ENCODE measurements around the gene SPRR4.
"Not testable (repeated sequence)": the region's sequence is repeated elsewhere in the genome, so short reads cannot be mapped to it uniquely, and the experiment has no call there.

Gene SPRR4

DNA sequence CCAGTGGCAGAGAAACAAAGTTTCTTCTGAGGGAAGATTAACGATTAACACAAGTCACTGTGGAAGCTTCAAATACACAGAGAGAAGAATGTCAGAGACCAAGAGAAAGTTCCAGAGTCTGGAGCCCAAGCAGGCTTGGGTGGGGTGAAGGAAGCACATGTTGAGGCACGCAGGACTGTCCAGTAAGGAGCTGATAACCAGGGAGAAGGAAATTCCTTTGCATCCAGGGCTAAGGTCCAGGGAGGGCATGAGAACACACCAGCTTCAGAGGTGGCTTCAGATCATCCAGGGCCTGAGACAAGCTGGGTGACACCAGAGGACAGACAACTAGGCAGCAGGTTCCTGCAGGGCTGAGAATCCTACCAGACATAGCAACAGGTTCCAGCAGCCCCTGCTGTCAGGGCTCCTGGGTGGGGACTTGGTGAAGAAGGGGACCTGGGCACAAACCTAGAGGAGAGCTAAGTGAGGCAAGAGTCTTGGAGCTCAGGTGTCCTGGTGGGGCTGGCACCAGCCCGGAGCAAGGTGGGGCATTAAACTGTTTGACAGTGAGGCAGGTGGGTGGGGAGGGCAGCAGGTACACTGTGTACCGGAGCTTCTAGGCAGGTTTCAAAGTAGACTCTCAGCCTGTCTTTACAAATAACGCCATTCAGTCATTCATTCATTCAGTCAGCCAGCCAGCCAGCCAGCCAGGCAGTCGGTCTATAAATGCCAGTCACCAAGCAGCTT is 10.9 kb downstream of the SPRR4 start:
- H3K4me3 ChIP-seq (ENCODE audit: low read length), result no peak overlapping the region
- no peak for TF ChIP-seq ZNF274 (IDR thresholded peaks at IDR 0.05; ENCODE audit: low read depth, low read length)

DNA sequence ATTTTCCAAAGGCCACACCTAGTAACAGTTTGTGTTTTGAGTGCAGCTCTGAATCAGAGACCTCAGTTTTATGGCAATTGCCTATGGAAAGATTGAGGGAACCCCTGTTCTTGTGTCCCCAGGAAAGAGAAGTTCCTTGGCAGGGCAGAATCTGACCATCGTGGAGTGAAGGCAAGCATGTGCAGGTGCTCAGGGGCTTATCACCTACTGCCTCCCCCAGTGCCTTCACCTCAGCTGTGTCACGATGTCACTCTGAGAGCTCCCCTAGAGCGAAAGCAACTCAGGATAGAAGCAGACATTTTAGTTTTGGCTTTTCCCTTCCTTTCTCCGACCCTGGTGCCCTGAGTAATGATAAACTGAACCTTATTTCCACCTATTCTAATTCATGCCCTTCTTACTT is 11.6 kb downstream of the SPRR4 start:
- TF ChIP-seq ZNF274 (IDR thresholded peaks at IDR 0.05; ENCODE audit: low read depth, low read length), result no peak
- H3K4me3 ChIP-seq (ENCODE audit: low read length), result no peak overlapping the region

DNA sequence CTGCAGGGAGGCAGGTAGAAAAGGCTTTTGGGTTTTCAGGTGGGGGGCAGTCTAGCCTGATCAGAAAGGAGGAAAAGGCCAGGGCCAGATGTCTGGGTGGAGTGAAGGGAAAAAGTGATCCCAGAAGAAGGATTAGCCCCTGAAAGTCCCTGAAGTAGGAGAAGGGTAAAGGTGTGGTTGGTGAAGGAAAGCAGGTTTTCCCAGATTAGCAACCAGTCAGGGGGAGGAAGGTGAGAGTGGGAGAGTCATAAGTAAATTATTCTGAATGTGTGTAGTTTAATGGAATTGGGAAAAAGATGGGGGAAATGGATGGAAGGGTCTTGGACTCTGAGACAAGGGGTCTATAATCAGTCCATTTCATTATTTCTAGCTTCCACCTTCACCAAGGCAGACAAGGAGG is 12.8 kb downstream of the SPRR4 start:
- no peak for TF ChIP-seq ZNF274 (IDR thresholded peaks at IDR 0.05; ENCODE audit: low read depth, low read length)
- no peak overlapping the region for H3K4me3 ChIP-seq (ENCODE audit: low read length)

DNA sequence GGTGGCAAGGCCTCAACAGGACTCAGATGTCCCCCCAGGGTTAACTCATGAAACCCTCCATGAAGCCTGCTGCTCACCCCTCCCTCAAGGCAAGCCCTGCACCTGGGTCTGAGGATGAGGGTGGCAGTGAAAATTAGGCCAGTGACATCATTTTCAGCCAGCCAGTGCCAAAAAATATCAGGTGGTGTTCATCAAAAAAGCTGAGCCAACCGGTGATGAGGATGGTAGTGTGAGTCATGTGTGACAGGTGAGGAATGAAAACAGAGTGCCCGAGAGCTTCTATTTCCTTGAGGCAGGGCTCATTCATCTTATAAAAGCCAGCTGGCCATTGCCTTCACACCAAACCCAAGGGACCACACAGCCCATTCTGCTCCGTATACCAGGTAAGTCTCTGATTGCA is 13.3 kb downstream of the SPRR4 start, which contains the start of gene SPRR1A:
TSS of gene SPRR1A (plus strand) at position 339 of the 400 bp plus-strand sequence. CDS start 1,150 bp downstream, outside the sequence.
- TF ChIP-seq ZNF274 (IDR thresholded peaks at IDR 0.05; ENCODE audit: low read depth, low read length), result no peak
- no peak within 1 kb of the TSS for H3K4me3 ChIP-seq (ENCODE audit: low read length)

DNA sequence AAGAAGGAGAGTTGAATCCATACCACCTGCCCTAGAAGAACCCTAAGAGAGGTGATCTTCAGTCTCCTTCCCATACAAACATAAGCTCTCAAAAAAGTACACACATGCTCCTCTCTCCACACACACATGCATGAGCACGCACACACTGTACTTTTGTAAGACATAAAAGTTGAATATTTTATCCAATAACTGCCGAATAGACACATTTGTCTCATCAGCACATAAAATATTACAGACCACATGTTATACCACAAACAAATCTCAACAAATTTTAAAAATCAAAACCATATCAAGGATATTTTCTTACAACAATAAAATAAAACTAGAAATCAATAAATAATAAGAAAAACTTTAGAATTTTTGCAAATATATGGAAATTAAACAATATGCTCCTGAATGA is 16.1 kb downstream of the SPRR4 start:
- no peak for TF ChIP-seq ZNF274 (IDR thresholded peaks at IDR 0.05; ENCODE audit: low read depth, low read length)
- no peak overlapping the region for H3K4me3 ChIP-seq (ENCODE audit: low read length)

DNA sequence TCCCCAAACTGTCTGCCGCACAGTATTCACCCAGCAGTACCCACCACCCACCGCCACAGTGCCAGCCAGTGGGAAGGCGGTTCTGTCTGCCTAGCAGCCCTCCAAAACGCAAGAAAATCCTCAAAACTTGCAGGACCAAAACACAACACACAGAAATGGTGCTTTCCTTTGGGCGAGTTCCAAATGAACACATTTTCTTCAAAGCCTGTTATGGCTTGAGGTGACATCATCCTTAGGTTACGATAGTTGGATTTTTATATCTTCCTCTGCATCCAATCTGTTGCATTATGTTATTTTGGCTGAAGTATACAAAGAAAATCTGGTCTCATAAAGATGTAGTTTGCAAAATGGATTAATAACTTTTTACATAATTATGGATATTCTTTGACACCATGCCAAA is 22.7 kb downstream of the SPRR4 start:
- TF ChIP-seq ZNF274 (IDR thresholded peaks at IDR 0.05; ENCODE audit: low read depth, low read length), result no peak

DNA sequence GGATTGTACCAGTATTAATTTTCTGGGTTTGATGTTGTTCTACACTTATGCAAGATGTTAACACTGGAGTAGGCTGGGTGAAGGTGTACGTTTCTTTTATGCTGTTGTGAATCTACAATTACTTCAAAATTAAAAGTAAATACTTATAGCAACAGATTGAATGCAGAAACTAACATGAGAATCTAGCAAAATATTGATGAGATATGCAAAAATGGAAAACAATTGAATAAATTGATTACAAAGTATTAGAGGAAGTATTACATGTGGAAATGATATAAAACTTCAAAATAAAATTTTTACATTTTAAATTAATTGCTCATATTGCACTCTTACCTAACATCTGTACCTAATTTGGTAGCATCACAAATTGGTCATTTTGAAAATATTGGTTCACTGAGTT is 25.4 kb downstream of the SPRR4 start:
- TF ChIP-seq ZNF274 (IDR thresholded peaks at IDR 0.05; ENCODE audit: low read depth, low read length), result no peak
- no peak overlapping the region for H3K4me3 ChIP-seq (ENCODE audit: low read length)

More for the DNA sequence above, 22.7 kb downstream of the SPRR4 start:
- no peak overlapping the region for H3K4me3 ChIP-seq (ENCODE audit: low read length)

DNA sequence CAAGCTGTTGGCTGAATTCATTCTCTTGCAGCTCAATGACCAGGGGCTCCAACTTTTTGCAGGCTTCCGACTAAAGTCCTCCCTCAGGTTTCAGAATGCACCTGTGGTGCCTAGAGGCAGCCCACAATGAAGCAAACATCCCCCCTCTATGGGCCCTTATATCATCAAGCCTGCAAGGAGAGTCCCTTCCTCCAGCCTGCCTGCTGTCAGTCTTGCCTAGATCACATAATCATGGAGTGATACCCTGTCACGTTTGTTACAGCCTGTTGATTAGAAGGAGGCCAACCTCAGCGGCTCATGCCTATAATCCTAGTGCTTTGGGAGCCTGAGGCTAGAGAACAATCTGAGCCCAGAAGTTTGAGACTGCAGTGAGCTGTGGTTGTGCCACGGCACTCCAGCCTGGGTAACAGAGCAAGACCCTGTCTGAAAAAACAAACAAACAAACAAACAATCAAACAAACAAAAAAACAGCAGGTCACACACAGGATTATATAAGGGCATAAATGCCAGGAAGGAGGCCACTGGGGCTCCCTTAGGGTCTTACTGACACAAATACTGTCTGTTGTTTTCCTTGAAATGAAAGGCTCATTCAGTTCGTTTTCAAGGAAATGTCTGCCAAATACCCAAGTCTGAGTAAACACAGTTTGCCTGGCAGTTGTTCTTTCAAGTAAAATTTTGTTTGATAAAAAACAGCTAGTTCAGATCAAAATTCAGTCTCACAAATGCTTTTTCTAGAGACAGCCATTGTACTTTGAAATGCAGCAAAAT is 26.4 kb downstream of the SPRR4 start:
- H3K4me3 ChIP-seq (ENCODE audit: low read length), result no peak overlapping the region
- no peak for TF ChIP-seq ZNF274 (IDR thresholded peaks at IDR 0.05; ENCODE audit: low read depth, low read length)

DNA sequence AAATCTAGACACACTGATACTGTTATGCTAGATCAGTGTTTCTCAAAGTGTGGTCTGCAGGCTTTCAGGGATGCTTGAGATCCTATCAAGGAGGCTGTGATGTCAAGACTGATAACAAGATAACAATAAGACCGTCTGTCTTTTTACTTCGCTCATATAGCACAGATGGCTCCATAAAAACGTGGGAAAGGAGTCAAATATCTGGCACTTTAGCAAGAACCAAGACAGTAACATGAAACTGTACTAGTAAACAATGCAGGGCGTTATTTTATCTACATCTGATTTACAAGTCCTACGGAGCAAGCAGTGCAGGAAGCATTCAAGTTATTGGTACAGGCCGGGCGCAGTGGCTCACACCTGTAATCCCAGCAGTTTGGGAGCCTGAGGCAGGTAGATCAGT is 27.5 kb downstream of the SPRR4 start:
- no peak for TF ChIP-seq ZNF274 (IDR thresholded peaks at IDR 0.05; ENCODE audit: low read depth, low read length)
- no peak overlapping the region for H3K4me3 ChIP-seq (ENCODE audit: low read length)

DNA sequence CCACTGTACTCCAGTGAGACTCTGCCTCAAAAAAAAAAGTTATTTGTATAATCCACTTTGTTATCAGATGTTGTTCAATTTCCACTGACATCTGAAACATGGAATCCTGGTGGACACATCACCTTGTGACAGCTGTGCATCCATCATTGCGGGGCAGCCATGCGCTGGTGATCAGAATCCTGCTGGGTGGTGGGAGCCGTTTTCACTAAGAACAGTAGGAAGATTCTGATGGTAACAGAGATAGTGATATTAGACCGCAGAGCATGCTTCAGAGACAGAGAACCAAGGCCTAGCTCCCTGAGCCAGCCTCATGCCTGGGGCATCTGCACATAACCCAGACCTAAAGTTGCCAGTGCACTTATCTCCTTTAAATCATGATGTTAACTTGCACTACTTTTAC is 28.0 kb downstream of the SPRR4 start:
- no peak overlapping the region for H3K4me3 ChIP-seq (ENCODE audit: low read length)
- TF ChIP-seq ZNF274 (IDR thresholded peaks at IDR 0.05; ENCODE audit: low read depth, low read length), result no peak

DNA sequence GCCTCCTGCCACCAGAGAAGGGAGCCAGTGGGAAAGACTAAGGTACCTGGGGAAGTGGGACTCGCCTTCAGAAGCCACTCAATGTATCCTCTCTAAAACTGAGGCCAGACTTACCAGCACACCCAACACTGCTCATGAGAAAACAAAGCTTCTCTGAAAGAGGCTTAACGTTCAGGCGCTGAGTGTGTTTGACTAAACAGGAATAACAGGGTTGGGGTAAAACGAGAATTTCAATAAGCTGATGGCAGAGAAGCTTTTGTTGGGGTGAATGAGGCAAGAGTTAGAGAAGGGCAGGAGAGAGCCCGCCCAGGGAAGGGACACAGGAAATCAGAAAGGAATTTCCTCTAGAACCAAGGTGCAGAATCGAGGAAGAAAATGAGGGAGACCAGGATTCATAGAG is 29.4 kb downstream of the SPRR4 start:
- no peak overlapping the region for H3K4me3 ChIP-seq (ENCODE audit: low read length)
- TF ChIP-seq ZNF274 (IDR thresholded peaks at IDR 0.05; ENCODE audit: low read depth, low read length), result no peak

DNA sequence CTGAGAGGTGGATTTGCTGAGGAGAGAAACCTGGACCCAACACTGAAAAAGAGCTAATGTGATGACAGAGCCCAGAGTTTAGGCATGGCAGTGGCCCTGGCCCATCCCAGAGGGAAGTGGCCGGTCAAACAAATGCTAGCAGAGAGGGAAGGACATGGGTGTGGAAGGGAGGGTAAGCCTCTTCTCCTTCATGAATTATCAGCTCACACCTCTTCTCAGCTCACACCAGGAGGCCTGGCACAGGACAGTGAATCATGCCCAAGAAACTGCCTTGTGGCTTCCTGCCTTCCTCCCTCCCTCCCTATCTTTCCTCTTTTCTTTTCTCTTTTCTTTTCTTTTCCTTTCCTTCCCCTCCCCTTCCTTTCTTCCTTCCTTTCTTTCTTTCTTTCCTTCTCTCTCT is 29.8 kb downstream of the SPRR4 start:
- no peak for TF ChIP-seq ZNF274 (IDR thresholded peaks at IDR 0.05; ENCODE audit: low read depth, low read length)
- no peak overlapping the region for H3K4me3 ChIP-seq (ENCODE audit: low read length)

DNA sequence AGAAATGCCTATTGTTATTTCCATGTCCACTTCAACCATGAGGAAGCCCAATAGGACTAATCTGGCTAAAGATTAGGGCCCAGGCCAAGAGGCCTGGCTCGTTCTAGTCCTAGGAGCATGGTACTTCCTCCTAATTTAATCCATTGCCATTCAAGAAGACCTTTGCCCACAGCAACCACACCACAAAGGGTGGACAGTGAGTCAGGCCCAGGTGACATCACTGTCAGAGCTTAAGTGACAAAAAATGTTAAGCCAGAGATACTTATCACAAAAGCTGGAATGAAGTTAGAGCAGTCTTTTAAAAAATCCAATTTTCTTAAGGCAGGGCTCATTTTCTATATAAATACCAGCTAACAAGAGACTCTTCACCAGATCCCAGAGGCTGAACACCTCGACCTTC is 30.9 kb downstream of the SPRR4 start, which contains the start of gene SPRR3:
TSS of gene SPRR3 (plus strand) at position 368 of the 400 bp plus-strand sequence. CDS start 1,272 bp downstream, outside the sequence.
- no peak for TF ChIP-seq ZNF274 (IDR thresholded peaks at IDR 0.05; ENCODE audit: low read depth, low read length)
- H3K4me3 ChIP-seq (ENCODE audit: low read length), result no peak within 1 kb of the TSS

DNA sequence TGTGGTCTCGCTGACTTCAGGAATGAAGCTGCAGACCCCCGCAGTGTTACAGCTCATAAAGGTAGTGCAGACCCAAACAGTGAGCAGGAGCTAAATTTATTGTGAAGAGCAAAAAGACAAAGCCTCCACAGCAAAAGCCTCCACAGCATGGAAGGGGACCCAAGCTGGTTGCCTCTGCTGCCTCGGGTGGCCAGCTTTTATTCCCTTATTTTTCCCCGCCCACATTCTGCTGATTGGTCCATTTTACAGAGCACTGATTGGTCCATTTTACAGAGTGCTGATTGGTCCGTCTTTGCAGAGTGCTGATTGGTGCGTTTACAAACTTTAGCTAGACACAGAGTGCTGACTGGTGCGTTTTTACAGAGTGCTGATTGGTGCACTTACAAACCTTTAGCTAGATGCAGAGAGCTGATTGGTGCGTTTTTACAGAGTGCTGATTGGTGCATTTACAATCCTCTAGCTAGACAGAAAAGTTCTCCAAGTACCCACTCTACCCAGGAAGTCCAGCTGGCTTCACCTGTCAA is 40.8 kb downstream of the SPRR4 start:
- H3K4me3 ChIP-seq (ENCODE audit: low read length), result not testable (repeated sequence)

DNA sequence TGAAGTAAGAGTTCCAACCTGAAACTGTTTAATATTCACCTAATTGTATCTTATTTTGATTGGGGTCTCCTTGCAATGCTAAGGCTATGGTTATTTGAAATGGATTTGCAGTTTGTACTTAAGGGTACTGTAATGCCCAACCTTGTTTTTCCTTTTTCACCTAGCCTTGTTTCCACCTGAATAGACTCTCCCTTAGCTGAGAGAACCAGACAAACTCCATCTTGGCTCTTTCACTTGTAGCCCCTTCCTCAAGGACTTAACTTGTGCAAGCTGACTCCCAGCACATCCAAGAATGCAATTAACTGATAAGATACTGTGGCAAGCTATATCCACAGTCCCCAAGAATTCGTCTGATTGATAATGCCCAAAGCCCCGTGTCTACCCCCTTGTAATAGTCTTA is 51.4 kb downstream of the SPRR4 start:
- not testable (repeated sequence) for H3K4me3 ChIP-seq (ENCODE audit: low read length)

Measured in GM08714 (cell line).